Heart right ventricle (tissue), 16 donors: ENCODE data around the gene PON2. TPM values are rescaled to one million over a fixed set of nuclear protein-coding genes. Genes with fewer than 3 reads are reported as not detected.

Experiments used
- ATAC-seq, 8 donors: fragments of 200-7000 bp; cut with Tn5 transposase; one replicate each; pipeline ENCODE4 v1.9.1; 2020; ENCODE audit warnings: mild to moderate bottlenecking in 8 of 8, moderate library complexity in 8 of 8, moderate number of reproducible peaks in 1 of 8
- DNase-seq, 2 donors: peaks; one replicate each; pipeline ENCODE4 v3.0.0-alpha.2; 2020
- H3K27ac ChIP-seq, 10 donors: fragments of 200-600 bp; sonication (generic) in 2 of 10; one replicate each; pipeline versions ENCODE4 v1.5.0 to v1.8.0; 2020 to 2022; ENCODE audit warnings: mild to moderate bottlenecking in 3 of 10
- H3K27me3 ChIP-seq, 7 donors: fragments of 200-600 bp; one replicate each; pipeline ENCODE4 v1.8.0; 2021 to 2022; ENCODE audit warnings: mild to moderate bottlenecking in 2 of 7
- H3K36me3 ChIP-seq, 9 donors: fragments of 200-600 bp; sonication (generic) in 1 of 9; one replicate each; pipeline versions ENCODE4 v1.5.0 to v1.8.0; 2020 to 2022; ENCODE audit warnings: mild to moderate bottlenecking in 2 of 9
- H3K4me1 ChIP-seq, 9 donors: fragments of 200-600 bp; sonication (generic) in 1 of 9; one replicate each; pipeline versions ENCODE4 v1.5.0 to v1.8.0; 2020 to 2022; ENCODE audit warnings: mild to moderate bottlenecking in 4 of 9
- H3K4me3 ChIP-seq, 10 donors: fragments of 200-600 bp; sonication (generic) in 2 of 10; one replicate each; pipeline versions ENCODE4 v1.5.0 to v1.8.0; 2020 to 2022; ENCODE audit warnings: mild to moderate bottlenecking in 7 of 10, moderate library complexity in 2 of 10
- H3K9me3 ChIP-seq, 11 donors: fragments of 200-600 bp in 10 of 11; sonication (generic) in 2 of 11; one replicate each; pipeline versions ENCODE4 v1.5.0 to v1.8.0; 2013 to 2022; ENCODE audit warnings: mild to moderate bottlenecking in 2 of 11, control low read depth in 1 of 11, moderate library complexity in 1 of 11
- WGBS, 2 donors: extraction: QIAGEN DNeasy Blood & Tissue Kit; methylation state at CpG; one replicate each; pipeline ENCODE4 v1.1.7; 2013; ENCODE audit warnings: inconsistent platforms in 1 of 2; 5-methylcytosine and 5-hydroxymethylcytosine counted together
- intact Hi-C, 10 donors: fragments of 100-400 bp; cut with DNase I; formaldehyde crosslinking; loops; one replicate each; pipeline versions ENCODE4 v1.11.1 to v1.14.2; 2022
- polyA plus RNA-seq, 2 donors: library from polyadenylated mRNA; stranded (reverse); fragments of 200-250 nt; gene quantifications; one replicate each; pipeline ENCODE4 v1.2.3, GENCODE V29; 2013
- total RNA-seq, 10 donors: library from RNA; stranded (reverse); fragmentation: NEBNext Ultra II Directional in 3 of 10; extraction: Animal tissue kit (Norgen Biotek cat#: 25700) in 3 of 10; gene quantifications; one replicate each; pipeline versions ENCODE4 v1.2.1 to v1.2.4, GENCODE V29; 2021 to 2023
- TF ChIP-seq, protein P1 (sequence below), 9 donors: fragments of 200-600 bp; sonication (generic) in 2 of 9; IDR thresholded peaks; one replicate each; pipeline versions ENCODE4 v1.5.0 to v1.8.0; 2021 to 2022; ENCODE audit warnings: antibody characterized with exemption in 9 of 9, mild to moderate bottlenecking in 5 of 9, moderate library complexity in 1 of 9
- donor health status: Arrhythmogenic right ventricular cardiomyopathy.
- donor health status: ischemic (EF 13 %, LVEDD 7.1; RV severe dilation, severe dysfunction).
- donor health status: healthy with polysubstance abuse.
- donor health status: DM: no; HTN: yes; CAD: no.
- donor health status: DM: no; HTN: no; CAD: no.
- donor health status: ischemic (EF 25% LVEDD 6.9; RV normal size, moderate dysfunction).
- donor health status: ischemic (EF 25% LVEDD 5.7; RV mildly dilated, moderate dysfunction).
- donor health status: healthy.
- donor health status: DM: yes; HTN: yes; CAD: no.
- donor health status: Ischemic cardiomyopathy.
- donor health status: ischemic (EF 35%, LVEDD 5.7; RV mildly dilated, moderate dysfunction).
- donor health status: nonischemic (EF 11% LVEDD 7.7; RV severe dilation, severe dysfunction).
- donor health status: DM: yes; HTN: yes; CAD: no.
- donor health status: PGD.
- donor health status: ischemic (EF 29% LVEDD 5.4; RV normal size, mild dysfunction).
- donor health status: nonischemic (EF 23%, LVEDD 6.1; RV moderate dilation, normal function).

Gene PON2
- total and polyA plus RNA-seq, 12 donors: 24.8 to 43.4 (median 32.0) TPM

DNA sequence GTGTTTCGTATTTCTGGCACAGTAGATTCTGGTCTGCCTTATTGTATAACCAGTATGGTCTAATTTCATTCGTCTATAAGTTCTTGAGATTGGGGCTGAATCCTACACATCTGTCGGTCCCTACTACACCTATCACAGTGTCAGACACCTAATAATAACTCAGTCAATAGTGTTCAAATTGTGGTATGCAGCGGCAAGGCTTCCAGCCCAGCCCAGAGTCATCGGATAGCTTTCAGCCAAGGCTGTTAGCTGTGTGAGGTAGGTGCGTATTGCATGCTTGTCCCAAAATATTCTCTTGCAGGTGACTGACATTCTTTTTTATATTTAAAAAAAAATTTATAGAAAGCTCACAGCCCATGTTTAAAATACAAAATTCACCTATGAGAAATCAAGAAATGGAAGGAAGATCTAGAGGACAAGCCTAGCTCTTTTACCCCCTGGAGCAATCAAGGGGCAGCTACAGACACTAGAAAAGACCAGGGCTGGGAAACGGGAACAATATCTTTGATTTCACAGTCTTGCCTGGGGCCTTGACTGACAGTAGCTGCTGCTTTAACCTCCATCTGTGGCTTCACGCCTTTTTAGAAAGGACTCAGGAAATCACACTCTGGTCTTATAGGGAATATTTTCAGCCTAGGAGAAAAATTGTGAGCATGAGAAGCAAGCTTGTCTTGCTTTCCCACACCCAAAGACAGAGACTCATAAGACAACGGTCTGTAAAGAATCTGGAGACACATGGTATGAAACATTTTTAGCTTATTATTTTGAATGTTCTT lies 41.4 kb upstream of the PON2 start:
- intact Hi-C loops: loop anchor here in 8 of 10 donors (5.0 to 10.0 kb wide), 8 partner anchors 39 to 1184 kb away; partner anchors contain the start of genes PON2 (in 1 of the 8) and SGCE (in 1 of the 8)
- no peak overlapping the region for H3K4me3 ChIP-seq

DNA sequence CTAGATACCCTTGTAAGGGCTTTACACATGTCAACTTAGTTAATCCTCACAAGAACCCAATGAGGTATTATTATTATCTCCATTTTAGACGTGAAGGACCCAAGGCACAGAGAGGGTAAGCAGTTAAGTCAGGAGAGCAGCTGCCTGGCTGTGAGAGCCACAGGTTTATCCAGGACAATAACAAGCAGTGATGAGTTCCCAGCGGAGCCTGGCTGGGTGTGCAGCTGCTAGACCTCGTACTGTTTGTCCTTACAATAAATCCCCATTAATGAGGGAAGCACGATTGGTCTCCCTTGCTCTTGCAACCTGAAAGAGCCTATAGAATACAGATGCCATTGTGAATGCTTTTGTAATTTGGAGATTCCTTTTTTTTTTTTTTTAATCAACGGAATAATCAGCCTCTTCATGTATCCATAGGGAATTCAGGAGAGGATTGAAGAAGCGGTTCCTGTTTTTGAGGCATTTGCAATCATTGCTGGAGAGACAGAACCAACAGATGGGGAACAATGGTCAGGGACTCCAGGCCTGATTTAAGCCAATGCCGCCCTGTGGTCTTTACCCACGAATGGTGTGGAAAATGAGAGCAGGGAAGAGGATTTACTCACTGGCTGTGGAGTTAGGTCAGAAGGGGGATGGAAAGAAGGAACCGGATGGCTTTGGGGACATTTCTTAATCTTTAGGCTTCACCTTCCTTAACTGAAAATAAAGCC lies 38.6 kb upstream of the PON2 start:
- intact Hi-C loops: loop anchor here in 5 of 10 donors (10.0 kb wide), 4 partner anchors 119 to 1019 kb away; partner anchors contain the start of gene SGCE (in 1 of the 5)
- ATAC-seq: peak in 1 of 8 donors; percentile 31
- TF ChIP-seq, protein P1, sequence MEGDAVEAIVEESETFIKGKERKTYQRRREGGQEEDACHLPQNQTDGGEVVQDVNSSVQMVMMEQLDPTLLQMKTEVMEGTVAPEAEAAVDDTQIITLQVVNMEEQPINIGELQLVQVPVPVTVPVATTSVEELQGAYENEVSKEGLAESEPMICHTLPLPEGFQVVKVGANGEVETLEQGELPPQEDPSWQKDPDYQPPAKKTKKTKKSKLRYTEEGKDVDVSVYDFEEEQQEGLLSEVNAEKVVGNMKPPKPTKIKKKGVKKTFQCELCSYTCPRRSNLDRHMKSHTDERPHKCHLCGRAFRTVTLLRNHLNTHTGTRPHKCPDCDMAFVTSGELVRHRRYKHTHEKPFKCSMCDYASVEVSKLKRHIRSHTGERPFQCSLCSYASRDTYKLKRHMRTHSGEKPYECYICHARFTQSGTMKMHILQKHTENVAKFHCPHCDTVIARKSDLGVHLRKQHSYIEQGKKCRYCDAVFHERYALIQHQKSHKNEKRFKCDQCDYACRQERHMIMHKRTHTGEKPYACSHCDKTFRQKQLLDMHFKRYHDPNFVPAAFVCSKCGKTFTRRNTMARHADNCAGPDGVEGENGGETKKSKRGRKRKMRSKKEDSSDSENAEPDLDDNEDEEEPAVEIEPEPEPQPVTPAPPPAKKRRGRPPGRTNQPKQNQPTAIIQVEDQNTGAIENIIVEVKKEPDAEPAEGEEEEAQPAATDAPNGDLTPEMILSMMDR (IDR thresholded peaks at IDR 0.05): no peak

More for the DNA sequence above, 41.4 kb upstream of the PON2 start:
- peaks cover 0 to 10% (median 0%) of the 10 kb centered on the region in 9 donors for H3K4me1 ChIP-seq
- no peaks in the 10 kb centered on the region for H3K9me3 ChIP-seq
- DNase-seq (no peak), ATAC-seq (no peak)
- TF ChIP-seq, protein P1 (IDR thresholded peaks at IDR 0.05): no peak
- no peak overlapping the region for H3K27ac ChIP-seq
- 80 to 82% methylated on average over 9 of the region's 9 CpGs for WGBS, 2 donors
- H3K27me3 ChIP-seq: no peaks in the 10 kb centered on the region
- no peaks in the 10 kb centered on the region for H3K36me3 ChIP-seq

DNA sequence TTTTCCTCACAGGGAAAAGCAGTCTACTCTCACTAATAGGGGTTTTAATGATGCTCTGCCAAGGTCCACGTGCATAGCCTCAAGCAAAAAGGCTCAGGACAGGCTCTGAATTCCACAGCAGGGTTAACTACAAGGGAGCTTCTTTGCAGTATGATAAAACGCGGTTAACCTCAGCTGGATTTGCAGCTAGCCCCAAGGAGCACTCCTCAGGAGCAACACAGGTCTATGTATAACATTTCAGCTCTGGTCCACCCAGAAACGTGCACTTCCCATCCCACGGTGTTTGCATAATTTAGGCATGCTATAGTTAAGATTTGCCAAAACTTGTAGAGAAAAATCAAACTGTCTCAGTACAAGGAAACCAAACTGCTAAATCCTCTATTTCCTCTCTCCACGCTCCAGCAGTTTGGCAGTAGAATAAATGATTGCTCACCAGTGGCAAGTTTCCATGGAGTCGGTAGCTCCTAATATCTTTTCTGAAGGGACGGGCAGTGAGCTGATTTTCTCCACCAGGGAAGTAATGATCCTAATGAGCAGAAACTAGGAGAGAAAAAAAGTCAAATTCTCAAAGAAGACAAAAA lies 37.8 kb upstream of the PON2 start:
- DNase-seq: no peak
- Histone ChIP-seq H3K9me3 (no peaks in the 10 kb centered on the region), H3K27me3 (no peaks in the 10 kb centered on the region), H3K4me3 (no peak overlapping the region), H3K36me3 (no peaks in the 10 kb centered on the region), H3K27ac (no peak overlapping the region), H3K4me1 (peaks cover 0 to 11% (median 7%) of the 10 kb centered on the region in 9 donors)
- intact Hi-C loops: loop anchor here in 5 of 10 donors (10.0 kb wide), 4 partner anchors 118 to 1018 kb away; partner anchors contain the start of gene SGCE (in 1 of the 5)
- 48 to 52% methylated on average over 8 of the region's 8 CpGs for WGBS, 2 donors
- TF ChIP-seq, protein P1 (IDR thresholded peaks at IDR 0.05): no peak
- ATAC-seq: peak in 2 of 8 donors; percentile 25 to 42

More for the DNA sequence above, 38.6 kb upstream of the PON2 start:
- no peaks in the 10 kb centered on the region for H3K36me3 ChIP-seq
- peaks cover 0 to 11% (median 7%) of the 10 kb centered on the region in 9 donors for H3K4me1 ChIP-seq
- H3K9me3 ChIP-seq: no peaks in the 10 kb centered on the region
- DNase-seq: no peak
- WGBS, 2 donors: 84 to 87% methylated on average over 9 of the region's 9 CpGs
- H3K27me3 ChIP-seq: no peaks in the 10 kb centered on the region
- no peak overlapping the region for H3K27ac ChIP-seq
- no peak overlapping the region for H3K4me3 ChIP-seq

DNA sequence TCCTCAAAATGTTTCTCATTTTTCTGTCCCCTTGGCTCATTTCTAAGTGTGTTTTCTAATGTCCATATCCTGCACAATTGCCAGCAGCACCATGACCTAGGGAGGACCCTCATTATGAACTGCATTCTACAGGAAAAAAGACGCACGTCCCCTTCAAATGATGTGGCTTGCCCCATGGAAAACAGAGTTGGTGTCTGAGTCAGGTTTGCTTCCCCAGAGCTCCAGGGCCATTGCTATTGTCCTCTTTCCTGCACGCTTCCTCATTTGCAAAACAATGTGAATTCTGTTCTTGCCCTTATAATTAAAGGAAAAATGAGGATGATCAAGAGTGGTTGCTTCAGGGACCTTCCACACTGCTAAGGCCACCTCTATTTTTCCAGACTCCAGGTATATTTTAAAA lies 36.2 kb upstream of the PON2 start:
- Histone ChIP-seq H3K36me3 (no peaks in the 10 kb centered on the region), H3K27ac (peak overlapping the region in 2 of 10 donors; percentile 35 to 54), H3K9me3 (no peaks in the 10 kb centered on the region), H3K4me3 (no peak overlapping the region), H3K4me1 (peaks cover 0 to 11% (median 6%) of the 10 kb centered on the region in 9 donors), H3K27me3 (no peaks in the 10 kb centered on the region)
- WGBS, 2 donors: 67 to 85% methylated on average over 3 of the region's 3 CpGs
- TF ChIP-seq, protein P1 (IDR thresholded peaks at IDR 0.05): no peak
- intact Hi-C loops: loop anchor here in 5 of 10 donors (10.0 kb wide), 4 partner anchors 116 to 1016 kb away; partner anchors contain the start of gene SGCE (in 1 of the 5)
- no peak for DNase-seq
- ATAC-seq: no peak
